Heart left ventricle (tissue), 13 donors: ENCODE results near the gene PIM2.
"Not testable (repeated sequence)": the region's sequence is repeated elsewhere in the genome, so short reads cannot be mapped to it uniquely, and the experiment has no call there.

Experiments used
- CTCF ChIP-seq, 12 donors: fragments of 200-600 bp; sonication (generic) in 4 of 12; IDR thresholded peaks; one replicate each; pipeline versions ENCODE4 v1.5.0 to v1.8.0; 2018 to 2022; ENCODE audit warnings: antibody characterized with exemption in 12 of 12, mild to moderate bottlenecking in 5 of 12
- POLR2A ChIP-seq, 2 donors: fragments of 450-650 bp; IDR thresholded peaks; one replicate each; pipeline ENCODE4 v1.6.1; 2017; ENCODE audit warnings: antibody characterized with exemption in 2 of 2, mild to moderate bottlenecking in 2 of 2, moderate library complexity in 2 of 2
- donor health status: ischemic (EF 13 %, LVEDD 7.1; RV severe dilation, severe dysfunction).
- donor health status: DM: no; HTN: yes; CAD: no.
- donor health status: DM: no; HTN: no; CAD: no.
- donor health status: ischemic (EF 25% LVEDD 6.9; RV normal size, moderate dysfunction).
- donor health status: ischemic (EF 25% LVEDD 5.7; RV mildly dilated, moderate dysfunction).
- donor health status: ischemic (EF 35%, LVEDD 5.7; RV mildly dilated, moderate dysfunction).
- donor health status: nonischemic (EF 11% LVEDD 7.7; RV severe dilation, severe dysfunction).
- donor health status: DM: yes; HTN: yes; CAD: no.
- donor health status: PGD.
- donor health status: ischemic (EF 29% LVEDD 5.4; RV normal size, mild dysfunction).
- donor health status: nonischemic (EF 23%, LVEDD 6.1; RV moderate dilation, normal function).

- not testable (repeated sequence) for TF ChIP-seq POLR2A, CTCF (IDR thresholded peaks at IDR 0.05)
Observed at GRCh38 chrX:48876944-48877343, 41.9 kb downstream of the PIM2 start.
